HG03108 (cell line): ENCODE results near the gene COL16A1.

ENCODE experiments used
- ATAC-seq: cut with Tn5 transposase; IDR thresholded peaks from one replicate; pipeline ENCODE4 v1.9.1; 2021; ENCODE audit warnings: moderate library complexity; ENCODE audit not compliant: unreplicated experiment

The COL16A1 gene

DNA sequence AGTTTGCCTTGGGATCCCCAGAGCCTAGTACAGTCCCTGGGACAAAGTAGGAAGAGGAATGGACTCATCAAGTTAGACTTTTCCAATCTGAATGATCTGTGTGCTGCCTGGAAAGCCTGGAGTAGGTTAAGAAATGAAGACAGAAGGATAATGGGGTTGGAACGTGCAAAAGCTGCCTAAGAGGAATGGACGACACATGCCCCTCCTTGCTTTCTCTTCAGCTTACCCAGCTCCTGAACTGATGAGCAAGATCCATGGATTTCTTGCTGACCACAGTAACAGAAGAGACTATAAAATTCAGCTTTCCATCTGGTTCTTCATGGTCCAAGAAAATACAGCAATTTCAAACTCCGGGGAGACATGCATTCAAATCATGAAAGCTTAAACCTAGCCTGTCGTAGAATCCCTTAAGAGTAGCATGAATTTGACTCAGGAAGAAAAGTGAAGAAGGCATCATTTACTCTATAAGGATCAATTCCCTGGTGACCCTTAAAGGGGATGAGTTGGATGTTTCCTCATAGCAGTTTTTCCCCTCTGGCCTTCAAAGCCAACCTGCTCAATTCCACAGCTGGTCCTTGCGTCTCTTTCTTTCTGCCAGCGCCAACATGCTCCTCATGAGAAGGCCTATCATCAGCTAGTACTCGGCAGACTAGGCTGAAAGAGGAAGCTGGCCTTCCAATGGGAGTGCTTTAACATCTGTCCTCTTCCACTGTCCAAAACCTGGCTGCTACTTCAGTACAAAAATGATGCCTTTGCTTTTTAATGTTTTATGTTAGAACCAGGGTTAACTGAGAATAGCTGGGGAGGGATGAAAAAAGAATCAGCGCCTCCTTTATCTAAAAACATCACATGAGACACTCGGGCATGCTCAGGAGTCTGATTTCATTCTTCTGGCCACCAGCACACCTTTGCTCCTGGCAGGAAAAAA, 53.4 kb downstream of the COL16A1 start:
- ATAC-seq, result no peak

DNA sequence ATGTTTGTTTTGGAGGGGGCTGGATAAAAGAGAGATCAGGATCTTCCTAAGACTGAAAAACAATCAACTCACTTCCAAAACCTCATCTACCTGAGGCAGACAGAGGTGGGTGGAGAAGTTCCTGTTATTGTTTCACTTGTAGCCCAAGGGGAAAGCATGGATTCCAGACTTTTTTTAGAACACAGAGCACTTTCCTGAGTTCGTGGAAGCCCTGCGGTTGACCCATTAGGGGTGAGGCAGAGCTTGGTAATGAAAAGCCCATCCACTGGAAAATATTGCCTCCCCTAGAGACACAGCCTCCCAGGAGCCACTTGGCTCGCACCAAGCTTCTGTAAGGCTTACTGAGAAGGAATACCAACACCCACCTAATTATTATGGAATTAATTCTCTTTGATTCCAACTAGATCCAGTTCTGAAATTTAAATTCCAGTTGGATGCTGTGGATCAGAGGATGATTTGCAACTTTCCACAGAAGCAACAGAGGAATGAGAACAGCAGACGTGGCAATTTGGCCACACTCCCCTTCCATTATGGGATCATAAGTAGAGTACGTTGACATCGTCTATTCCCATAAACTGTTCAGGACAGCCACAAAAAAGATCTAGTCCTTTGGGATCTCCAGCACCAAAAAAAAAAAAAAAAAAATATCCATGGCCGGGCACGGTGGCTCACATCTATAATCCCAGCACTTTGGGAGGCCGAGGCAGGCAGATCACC, 55.0 kb downstream of the COL16A1 start:
- no peak for ATAC-seq

DNA sequence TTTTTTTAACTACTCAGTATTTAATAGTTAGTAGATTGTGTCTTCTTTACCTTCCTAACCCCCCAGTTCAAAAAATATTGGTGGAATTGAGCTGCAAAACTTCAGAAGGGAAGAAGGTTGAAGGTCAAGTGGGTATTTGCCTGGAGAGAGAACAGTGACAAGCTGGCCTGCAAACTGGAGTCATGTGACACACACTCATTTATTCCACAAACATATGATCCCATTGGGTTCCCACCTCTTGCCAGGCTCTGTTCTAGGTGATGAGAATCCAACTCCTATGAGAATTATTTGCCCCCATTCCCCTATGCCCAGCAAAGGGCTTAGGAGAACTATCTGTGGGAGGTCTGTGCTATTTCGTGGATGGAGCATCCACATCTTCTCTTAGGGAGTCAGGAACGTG, 55.6 kb downstream of the COL16A1 start:
- ATAC-seq, result no peak

DNA sequence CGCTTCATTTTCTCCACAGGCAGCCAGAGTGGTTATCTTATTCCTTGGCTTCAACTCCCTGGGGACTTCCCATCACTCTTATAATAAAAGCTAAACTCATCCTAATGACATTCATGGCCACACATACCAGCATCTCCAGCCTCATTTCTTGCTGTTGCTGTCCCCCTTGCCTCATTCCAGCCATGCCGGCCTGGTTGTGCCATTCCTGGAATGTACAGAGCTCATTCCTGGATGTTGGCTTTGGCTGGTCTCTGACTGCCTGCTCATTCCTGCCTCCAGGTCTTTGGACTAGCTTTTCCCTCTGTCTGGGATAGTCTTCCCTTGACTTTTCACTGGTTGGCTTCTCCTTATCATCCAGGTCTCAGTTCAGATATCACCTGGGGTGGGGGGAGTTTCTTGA, 56.7 kb downstream of the COL16A1 start:
- no peak for ATAC-seq

DNA sequence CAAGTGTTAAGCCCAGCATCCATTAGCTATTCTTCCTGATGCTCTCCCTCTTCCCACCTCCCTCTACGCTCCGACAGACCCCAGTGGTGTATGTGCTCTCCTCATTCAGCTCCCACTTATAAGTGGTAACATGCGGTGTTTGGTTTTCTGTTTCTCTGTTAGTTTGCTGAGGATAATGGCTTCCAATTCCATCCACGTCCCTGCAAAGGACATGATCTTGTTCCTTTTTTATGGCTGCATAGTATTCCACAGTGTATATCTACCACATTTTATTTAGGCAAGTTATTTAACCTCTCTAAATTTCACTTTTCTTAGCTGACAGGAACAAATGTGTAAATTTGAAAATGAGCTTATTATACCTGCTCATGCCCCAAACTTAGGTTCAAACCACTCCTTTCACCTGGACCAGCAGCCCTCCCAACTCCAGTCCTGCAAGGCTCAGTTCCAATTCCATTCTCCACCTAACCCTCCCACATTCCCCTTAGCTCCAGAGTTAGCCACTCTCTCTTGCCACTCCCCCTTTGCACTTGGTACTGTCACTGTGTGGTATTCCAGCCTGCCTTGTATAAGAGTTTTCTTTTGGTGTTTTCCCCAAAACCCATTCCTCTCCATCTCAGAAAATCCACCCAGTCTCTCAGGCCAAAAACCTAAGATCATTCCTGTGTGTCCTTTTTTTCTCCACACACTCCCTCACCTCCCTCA, 57.4 kb downstream of the COL16A1 start:
- ATAC-seq, result no peak

DNA sequence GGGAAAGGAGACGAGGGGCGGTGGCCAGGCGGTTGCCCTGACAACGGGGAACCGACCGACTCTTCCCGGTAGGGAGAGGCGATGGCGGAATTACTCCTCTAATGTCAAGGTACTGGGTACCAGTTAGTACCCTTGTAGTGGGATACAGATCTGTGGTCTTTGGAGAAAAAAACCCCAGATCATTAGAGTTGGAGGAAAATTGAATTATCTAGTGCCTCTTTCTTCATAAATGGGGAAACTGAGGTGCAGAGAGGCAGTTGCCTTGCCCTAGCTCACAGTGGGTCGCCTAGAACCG, 58.6 kb downstream of the COL16A1 start:
- no peak for ATAC-seq

DNA sequence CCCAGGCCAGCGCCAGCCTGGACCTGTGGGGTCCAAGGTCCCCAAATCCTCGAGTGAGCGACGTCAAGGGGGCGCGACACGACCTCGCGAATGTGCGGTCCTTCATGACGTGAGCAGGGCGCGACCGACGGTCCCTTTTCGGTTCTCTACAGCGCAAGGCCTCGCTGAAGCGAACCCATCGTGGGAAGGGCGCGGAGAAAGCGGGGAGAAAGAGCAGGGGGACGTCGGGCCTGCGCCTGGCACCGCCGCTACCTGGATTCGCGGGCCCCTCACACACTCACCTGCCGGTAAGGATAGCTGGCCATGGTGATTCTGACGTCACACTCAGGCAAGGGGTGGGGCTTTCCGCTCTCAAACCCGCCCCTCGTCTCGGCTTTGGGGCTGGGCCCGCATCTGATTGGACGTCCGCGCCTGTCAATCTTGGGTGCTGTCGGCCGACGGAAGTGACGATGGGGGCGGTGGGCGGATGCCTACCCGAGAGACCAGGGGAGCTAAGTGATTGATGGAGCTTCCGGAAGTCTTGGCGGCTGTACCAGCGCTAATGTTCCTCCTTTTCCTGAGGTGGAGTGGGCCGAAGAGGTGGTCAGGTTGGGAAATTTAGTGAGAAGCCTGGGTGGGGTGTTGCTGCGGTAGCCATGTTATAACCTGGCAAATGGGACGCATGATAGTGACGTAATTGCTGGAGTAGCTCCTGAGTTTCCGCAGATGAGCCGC, 59.1 kb downstream of the COL16A1 start, which contains the start of gene PEF1:
Gene PEF1, minus strand, starts transcription at position 317 of the 714 bp plus-strand sequence. Its CDS starts 12 bp downstream, at position 305.
- peak; percentile 87 for ATAC-seq

DNA sequence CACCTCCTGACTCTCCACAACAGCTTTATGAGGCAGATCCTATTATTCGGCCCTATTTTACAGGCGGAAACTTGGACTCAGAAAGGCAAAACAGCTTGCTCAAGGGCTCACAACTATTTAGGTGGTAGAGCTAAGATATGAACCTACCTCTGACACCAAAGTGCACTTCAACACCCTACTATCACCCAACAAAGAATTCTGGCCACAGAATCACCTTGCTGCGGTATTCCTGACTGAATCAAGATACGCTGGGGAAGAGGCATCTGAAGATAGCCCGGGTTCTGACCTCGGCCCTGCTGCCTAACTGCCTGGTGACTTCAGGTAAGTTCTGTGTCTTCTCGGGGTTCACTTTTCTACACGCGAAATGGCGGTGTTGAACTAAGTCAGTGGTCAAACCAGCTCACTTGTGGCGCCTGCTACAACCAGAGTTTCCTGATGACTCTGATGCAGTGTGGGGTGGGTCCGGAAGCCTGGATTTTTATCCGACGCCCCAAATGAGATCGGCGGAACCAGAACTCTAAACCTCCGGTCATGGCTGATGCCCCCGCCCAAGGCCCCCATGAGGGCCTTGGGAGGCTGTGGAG, 59.7 kb downstream of the COL16A1 start:
- no peak for ATAC-seq

DNA sequence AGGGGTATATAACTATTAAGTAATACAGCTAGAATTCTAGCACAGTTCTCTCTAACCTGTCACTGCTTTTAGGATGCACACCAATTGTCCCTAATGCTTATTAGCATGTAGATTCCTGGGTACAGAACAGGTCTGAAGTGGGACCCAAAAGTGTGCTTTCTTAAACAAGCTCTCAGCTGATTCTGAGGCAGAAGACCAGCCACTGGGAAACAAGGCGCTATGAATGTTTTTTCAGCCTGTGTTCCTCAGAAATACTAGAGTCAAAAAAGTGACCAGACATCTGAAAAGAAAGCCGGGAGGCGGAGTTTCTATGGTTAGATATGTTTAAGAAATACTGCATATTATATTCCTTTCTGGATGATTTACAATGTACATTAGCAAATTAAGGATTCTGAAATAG, 60.9 kb downstream of the COL16A1 start:
- ATAC-seq, result no peak

DNA sequence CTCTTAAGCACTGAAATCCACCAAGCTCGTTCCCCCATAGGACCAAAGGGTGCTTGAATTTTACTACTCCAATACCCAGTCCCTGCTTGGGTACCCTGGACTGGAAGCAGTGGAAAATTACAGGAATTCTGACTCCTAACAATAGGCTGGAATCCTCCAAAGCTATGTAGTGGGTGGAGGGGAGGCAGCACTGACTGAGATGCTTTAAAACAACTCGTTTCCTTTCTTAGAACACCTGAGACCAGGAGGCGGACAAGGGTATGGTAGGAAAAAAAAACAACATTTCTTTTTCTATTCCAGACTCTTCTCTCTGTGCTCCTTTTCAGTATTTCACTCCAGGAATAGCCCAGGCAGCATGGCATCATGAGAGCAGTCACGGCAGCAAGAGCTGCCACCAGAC, 61.5 kb downstream of the COL16A1 start:
- ATAC-seq, result no peak

DNA sequence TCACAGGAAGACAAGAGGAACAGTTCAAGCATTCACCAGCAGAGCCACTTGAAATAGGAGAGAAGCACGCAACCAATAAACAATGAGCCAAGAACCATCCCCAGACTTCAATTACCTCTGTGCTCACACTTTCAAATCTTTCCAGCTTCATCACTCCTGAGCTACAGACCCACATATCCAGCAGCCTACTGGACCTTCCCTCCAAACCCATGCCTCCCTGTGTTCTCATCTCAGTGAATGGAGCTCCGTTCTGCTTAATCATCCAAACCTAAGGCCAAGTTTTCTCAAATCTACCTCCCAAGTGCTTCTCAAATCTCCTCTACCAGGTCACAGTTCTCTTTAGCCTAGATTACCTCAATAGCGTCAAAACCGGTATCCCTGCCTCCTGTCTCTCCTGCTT, 62.9 kb downstream of the COL16A1 start:
- ATAC-seq, result no peak

DNA sequence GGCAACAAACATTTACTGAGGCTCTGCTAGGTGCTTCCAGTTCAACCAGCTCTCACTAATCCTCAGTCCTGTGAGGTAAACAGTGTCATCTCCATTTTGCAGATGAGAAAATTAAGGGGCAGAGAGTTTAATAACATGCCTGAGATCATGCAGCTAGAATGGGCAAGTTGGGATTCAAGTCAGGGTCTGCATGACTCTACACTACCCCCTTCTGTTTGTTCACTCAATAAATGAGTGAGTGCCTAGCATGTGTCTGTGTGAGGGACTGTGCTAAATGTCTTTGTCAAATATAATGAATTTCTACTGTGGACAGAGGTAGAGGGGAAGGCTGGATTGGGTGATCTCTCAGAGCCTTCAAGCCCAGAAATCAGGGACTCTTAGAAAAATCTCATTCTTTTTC, 63.6 kb downstream of the COL16A1 start:
- ATAC-seq, result no peak

DNA sequence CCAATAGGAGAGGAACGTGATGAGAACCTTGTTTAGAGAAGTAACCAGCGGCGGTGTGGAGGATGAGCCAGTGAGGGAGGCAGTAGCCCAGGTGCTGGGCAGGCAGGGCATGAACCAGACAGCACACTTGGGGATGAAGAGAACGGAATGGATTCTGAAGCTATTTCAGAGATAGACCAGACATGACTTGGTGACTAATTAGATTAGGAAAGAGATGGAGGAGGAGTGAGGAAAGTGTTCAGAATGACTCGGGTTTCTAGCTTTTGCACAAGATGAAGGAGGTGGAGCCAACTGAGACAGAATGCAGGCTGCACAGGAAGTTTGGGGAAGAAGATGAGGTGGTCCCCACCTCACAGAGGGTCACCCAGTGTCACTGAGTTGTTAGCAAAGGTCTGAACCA, 64.3 kb downstream of the COL16A1 start:
- ATAC-seq, result no peak

DNA sequence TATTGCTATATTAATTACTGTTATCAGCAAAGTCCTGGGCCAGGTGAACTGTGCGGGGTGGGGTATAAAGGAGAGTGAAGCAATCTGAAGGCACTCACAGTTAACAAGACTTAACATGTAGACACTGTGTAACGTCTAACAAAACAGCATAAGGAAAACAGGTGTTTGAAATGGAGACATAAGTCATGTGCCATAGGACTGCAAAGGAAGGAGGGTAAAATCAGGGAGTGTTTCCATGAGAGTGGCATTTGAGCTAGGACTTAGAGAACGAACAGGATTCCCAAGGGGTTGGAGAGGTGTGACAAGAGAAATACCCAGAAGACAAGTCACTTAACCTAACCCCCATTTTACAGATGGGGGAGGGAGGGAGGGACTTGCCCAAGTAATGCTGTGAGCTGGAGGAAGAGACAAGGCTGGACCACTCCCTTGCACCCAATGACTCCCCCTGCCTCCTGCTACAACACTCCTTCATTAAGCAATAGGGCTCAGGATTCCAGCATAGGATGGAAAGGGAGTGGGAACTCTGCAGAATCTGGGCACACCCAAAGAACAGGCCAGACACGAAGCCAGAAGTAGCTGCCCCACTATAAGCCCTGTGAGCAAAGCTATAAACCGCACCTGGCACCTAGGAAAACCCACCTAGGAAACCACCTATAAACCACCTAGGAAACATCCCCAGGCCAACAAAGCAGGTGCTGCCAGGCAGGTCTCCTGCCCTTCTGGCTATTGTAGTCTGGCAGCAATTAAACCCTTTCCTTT, 65.7 kb downstream of the COL16A1 start:
- no peak for ATAC-seq

DNA sequence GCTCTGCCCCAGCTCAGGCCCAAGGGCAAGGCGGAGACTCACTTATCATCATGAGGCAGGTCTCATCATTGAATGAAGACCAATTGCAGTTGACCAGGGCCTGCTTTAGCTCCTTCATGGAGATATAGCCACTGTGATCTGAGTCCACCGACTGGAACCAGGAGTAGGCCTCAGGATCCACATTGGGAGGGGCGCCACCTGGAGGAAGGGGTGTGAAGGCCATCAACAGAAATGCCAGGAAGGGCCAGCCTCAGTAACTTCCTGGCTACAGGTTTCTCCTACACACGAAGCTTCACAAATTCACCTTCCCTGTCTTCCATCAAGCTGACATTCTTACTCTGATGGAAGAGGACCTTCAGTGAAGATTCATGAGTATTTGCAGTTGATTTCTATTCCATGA, 70.7 kb downstream of the COL16A1 start:
- no peak for ATAC-seq

DNA sequence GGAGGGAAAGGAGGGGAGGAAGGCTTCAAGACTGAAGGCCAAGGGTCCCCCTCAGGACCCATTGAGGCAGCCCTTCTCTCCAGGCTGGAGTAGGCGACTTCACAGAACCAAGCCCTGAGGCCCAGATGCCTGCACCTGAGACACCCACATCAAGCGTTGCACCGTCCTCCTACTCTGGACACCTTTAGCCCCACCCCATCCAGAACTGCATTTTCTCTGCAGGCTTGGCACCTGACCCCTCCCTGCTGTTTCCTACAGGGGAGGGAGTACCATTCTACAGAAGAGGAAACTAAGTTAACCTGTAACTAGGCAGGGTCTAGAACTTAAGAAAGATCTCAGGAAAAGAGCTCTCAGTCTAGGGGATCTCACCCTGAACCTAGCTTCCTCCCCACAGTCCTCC, 71.2 kb downstream of the COL16A1 start:
- ATAC-seq, result no peak

DNA sequence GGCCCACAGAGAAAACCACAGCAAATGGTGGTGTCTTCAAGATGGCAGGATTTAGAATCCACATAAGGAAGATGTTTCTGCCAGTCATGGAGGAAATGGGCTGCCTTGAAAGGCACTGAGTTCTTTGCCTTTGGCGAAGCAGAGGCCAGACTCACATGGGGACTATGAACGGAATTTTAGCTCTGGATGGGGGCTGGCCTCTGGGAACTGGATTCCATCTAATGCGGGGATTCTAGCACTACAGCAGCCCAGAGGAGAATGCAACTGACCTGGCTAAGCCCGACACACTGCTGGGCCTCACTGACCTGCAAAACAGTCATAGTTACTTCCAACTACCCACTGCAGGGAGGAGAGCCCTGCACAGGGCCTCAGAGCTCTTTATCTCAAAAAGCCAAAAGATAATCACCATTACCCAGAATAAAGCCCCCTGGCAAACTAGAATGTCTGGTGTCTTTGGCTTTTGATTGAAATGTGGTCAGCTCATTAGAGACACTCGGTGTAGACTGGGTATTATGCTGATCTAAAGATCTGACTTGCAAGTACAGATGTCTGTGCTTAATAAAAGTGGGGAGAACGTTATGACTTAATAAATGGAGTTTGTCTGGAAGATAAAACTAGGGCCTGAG, 74.8 kb downstream of the COL16A1 start:
- no peak for ATAC-seq

DNA sequence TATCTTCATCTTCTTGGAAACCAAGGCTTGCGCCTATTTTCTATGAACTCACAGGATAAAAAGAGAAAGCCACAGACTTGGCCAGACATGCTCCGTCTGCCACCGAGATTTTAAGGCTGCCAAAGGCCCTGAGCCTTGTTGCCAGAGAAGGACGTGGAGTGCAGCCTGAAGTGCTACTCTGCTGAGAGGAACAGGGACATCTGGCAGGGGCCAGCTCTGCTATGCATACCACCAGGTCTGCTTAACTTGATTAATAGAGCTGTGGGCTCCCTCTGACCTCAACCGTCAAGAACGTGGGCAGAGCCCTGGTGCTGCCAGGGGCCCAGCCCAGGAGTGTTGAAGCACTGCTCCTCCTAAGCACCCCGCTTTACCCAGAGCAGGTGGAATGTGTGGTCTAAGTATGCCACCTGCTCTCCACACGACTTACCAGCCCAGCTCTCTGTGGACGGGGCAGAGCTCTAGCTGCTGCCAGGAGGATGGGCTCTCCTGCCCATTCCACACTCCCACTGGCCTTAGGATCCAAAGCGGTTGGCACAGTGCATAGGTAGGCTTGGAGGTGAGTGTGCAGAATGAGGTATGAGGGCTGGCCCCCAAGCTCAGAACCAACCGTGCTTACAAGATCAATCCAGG, 75.8 kb downstream of the COL16A1 start:
- no peak for ATAC-seq

DNA sequence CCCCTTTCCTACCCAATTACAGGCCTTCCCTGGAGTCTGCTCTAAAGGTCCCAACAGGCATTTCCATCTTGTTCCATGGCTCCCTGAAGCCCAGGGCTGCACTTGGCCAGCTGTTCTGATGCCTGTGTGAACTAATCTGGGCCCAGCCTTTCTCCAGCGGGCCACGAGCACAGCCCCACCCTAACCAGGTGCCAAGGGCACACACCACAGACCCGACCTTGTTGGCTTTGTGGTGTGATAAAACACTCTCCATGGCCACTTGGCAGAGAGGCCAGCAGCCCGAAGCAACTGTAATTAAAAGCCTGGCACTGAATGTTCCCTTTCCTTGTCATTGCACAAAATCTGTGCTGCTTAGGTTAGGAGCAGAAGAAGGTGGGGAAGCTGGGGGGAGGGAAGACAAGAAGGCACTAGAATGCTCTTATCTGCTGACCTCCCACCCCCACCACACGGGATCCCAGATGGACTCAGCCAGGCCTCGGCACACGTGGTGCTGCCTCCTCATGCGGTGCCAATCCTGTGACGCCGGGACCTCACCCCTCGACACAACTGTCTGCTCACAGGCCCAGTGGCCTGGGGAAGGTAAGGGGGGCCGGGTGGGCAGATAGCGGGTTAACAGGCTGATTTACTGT, 76.4 kb downstream of the COL16A1 start:
- no peak for ATAC-seq
